ENCODE data around the gene AVEN. TPM values are rescaled to one million over a fixed set of nuclear protein-coding genes. Genes with fewer than 3 reads are reported as not detected.

The AVEN gene
- total RNA-seq, 2 donors from 2014 or later, result 18.9 to 20.7 TPM

GRCh38 chr15:34012461-34013028, 26.5 kb downstream of the AVEN start:
- Histone ChIP-seq H3K27me3 (ENCODE audit: control insufficient read depth, insufficient read depth, low read length, poor library complexity, severe bottlenecking) (no peaks in the 10 kb centered on the region), H3K4me1 (ENCODE audit: control insufficient read depth, insufficient read depth, low read length) (no peaks in the 10 kb centered on the region), H3K27ac (ENCODE audit: low read depth, low read length) (no peak overlapping the region), H3K9me3 (ENCODE audit: control insufficient read depth, low read length) (no peaks in the 10 kb centered on the region), H3K4me3 (ENCODE audit: low read length) (no peak overlapping the region), H3K9ac (ENCODE audit: extremely low read depth, low read length, poor library complexity, severe bottlenecking) (no peak overlapping the region), H3K36me3 (ENCODE audit: control insufficient read depth, insufficient read depth, low read length) (no peaks in the 10 kb centered on the region)
- Mint-ChIP-seq H3K4me1 (peaks cover 3% of the 10 kb centered on the region), H3K27ac (no peak overlapping the region), H3K36me3 (ENCODE audit: low read depth) (peaks cover 6% of the 10 kb centered on the region), H3K9me3 (no peaks in the 10 kb centered on the region), H3K27me3 (ENCODE audit: insufficient read depth) (no peaks in the 10 kb centered on the region), H3K4me3 (no peak overlapping the region)
- WGBS, 2 experiments (ENCODE audit: insufficient coverage in 1 of 2, insufficient read length in 1 of 2), result 91 to 93% methylated on average over 4 of the region's 4 CpGs
- TF ChIP-seq, protein P1, sequence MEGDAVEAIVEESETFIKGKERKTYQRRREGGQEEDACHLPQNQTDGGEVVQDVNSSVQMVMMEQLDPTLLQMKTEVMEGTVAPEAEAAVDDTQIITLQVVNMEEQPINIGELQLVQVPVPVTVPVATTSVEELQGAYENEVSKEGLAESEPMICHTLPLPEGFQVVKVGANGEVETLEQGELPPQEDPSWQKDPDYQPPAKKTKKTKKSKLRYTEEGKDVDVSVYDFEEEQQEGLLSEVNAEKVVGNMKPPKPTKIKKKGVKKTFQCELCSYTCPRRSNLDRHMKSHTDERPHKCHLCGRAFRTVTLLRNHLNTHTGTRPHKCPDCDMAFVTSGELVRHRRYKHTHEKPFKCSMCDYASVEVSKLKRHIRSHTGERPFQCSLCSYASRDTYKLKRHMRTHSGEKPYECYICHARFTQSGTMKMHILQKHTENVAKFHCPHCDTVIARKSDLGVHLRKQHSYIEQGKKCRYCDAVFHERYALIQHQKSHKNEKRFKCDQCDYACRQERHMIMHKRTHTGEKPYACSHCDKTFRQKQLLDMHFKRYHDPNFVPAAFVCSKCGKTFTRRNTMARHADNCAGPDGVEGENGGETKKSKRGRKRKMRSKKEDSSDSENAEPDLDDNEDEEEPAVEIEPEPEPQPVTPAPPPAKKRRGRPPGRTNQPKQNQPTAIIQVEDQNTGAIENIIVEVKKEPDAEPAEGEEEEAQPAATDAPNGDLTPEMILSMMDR (conservative IDR thresholded peaks at IDR 0.05), result no peak
- DNase-seq, result no peak

- H3K27me3 Mint-ChIP-seq (ENCODE audit: insufficient read depth), result no peaks in the 10 kb centered on the region
- H3K36me3 ChIP-seq (ENCODE audit: control insufficient read depth, insufficient read depth, low read length), result no peaks in the 10 kb centered on the region
- DNase-seq, result no peak
- no peak overlapping the region for H3K4me3 Mint-ChIP-seq
- no peaks in the 10 kb centered on the region for H3K9me3 Mint-ChIP-seq
- H3K4me1 ChIP-seq (ENCODE audit: control insufficient read depth, insufficient read depth, low read length), result no peaks in the 10 kb centered on the region
- H3K27ac ChIP-seq (ENCODE audit: low read depth, low read length), result no peak overlapping the region
- H3K9me3 ChIP-seq (ENCODE audit: control insufficient read depth, low read length), result no peaks in the 10 kb centered on the region
- H3K9ac ChIP-seq (ENCODE audit: extremely low read depth, low read length, poor library complexity, severe bottlenecking), result no peak overlapping the region
- H3K4me1 Mint-ChIP-seq, result peaks cover 3% of the 10 kb centered on the region
- 72 to 86% methylated on average over 2 of the region's 2 CpGs for WGBS, 2 experiments (ENCODE audit: insufficient coverage in 1 of 2, insufficient read length in 1 of 2)
- peaks cover 2% of the 10 kb centered on the region for H3K36me3 Mint-ChIP-seq (ENCODE audit: low read depth)
- H3K4me3 ChIP-seq (ENCODE audit: low read length), result no peak overlapping the region
- H3K27ac Mint-ChIP-seq, result no peak overlapping the region
- TF ChIP-seq, protein P1 (conservative IDR thresholded peaks at IDR 0.05), result no peak
- no peaks in the 10 kb centered on the region for H3K27me3 ChIP-seq (ENCODE audit: control insufficient read depth, insufficient read depth, low read length, poor library complexity, severe bottlenecking)
Observed at GRCh38 chr15:34011481-34011880, 27.5 kb downstream of the AVEN start.

DNA sequence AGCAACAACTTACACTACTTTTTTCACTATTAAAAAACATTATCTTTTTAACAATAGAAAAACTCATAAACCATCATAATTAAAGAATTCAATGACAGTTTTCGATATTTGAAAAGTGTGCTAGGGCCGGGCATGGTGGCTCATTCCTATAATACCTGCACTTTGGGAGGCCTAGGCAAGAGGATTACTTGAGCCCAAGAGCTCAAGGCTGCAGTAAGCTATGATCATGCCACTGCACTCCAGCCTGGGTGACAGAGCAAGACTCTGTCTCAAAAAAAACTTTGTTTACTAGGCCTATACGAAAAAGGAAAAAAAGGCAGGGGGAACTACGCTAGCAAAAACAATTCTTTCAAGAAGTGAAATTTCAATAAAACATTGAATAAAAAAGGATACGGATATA, 28.1 kb downstream of the AVEN start:
- no peaks in the 10 kb centered on the region for H3K36me3 ChIP-seq (ENCODE audit: control insufficient read depth, insufficient read depth, low read length)
- no peak overlapping the region for H3K9ac ChIP-seq (ENCODE audit: extremely low read depth, low read length, poor library complexity, severe bottlenecking)
- Mint-ChIP-seq H3K27ac (no peak overlapping the region), H3K9me3 (no peaks in the 10 kb centered on the region), H3K27me3 (ENCODE audit: insufficient read depth) (no peaks in the 10 kb centered on the region), H3K4me3 (no peak overlapping the region), H3K36me3 (ENCODE audit: low read depth) (no peaks in the 10 kb centered on the region), H3K4me1 (peaks cover 3% of the 10 kb centered on the region)
- no peaks in the 10 kb centered on the region for H3K9me3 ChIP-seq (ENCODE audit: control insufficient read depth, low read length)
- H3K4me1 ChIP-seq (ENCODE audit: control insufficient read depth, insufficient read depth, low read length), result no peaks in the 10 kb centered on the region
- H3K27me3 ChIP-seq (ENCODE audit: control insufficient read depth, insufficient read depth, low read length, poor library complexity, severe bottlenecking), result no peaks in the 10 kb centered on the region
- DNase-seq, result no peak
- H3K4me3 ChIP-seq (ENCODE audit: low read length), result no peak overlapping the region
- H3K27ac ChIP-seq (ENCODE audit: low read depth, low read length), result no peak overlapping the region
- TF ChIP-seq, protein P1 (conservative IDR thresholded peaks at IDR 0.05), result no peak
- 93 to 97% methylated on average over 3 to 5 of the region's 5 CpGs for WGBS, 2 experiments (ENCODE audit: insufficient coverage in 1 of 2, insufficient read length in 1 of 2)

Measured in endodermal cell (in vitro differentiated cells).